GM19372 (cell line): ENCODE measurements around the gene AKR1C3.
"Not testable (repeated sequence)": the region's sequence is repeated elsewhere in the genome, so short reads cannot be mapped to it uniquely, and the experiment has no call there.

ENCODE experiments used
- ATAC-seq: cut with Tn5 transposase; IDR thresholded peaks from one replicate; pipeline ENCODE4 v1.9.1; 2021; ENCODE audit warnings: mild to moderate bottlenecking, low read depth, moderate library complexity; ENCODE audit not compliant: unreplicated experiment

Gene AKR1C3

GRCh38 chr10:5094265-5095205 lies at the start of gene AKR1C3:
TSS of gene AKR1C3 (plus strand) at chr10:5094414. CDS start at chr10:5094445, 31 bp downstream.
- no peak for ATAC-seq

- ATAC-seq: no peak
These were observed 49.1 kb upstream of the AKR1C3 start for GRCh38 chr10:5045095-5045494.

- no peak for ATAC-seq
These were observed 47.8 kb upstream of the AKR1C3 start for GRCh38 chr10:5046410-5046809.

GRCh38 chr10:5047055-5047454 lies 47.2 kb upstream of the AKR1C3 start:
- ATAC-seq: not testable (repeated sequence)

- ATAC-seq: no peak
These were observed 46.1 kb upstream of the AKR1C3 start for GRCh38 chr10:5047912-5048628.

- ATAC-seq: not testable (repeated sequence)
These were observed 41.2 kb upstream of the AKR1C3 start for GRCh38 chr10:5052951-5053500.

GRCh38 chr10:5054831-5055230 lies 39.4 kb upstream of the AKR1C3 start:
- ATAC-seq: not testable (repeated sequence)

GRCh38 chr10:5059267-5059666 lies 34.9 kb upstream of the AKR1C3 start:
- ATAC-seq: not testable (repeated sequence)

GRCh38 chr10:5060791-5061190 lies 33.4 kb upstream of the AKR1C3 start:
- ATAC-seq: not testable (repeated sequence)

- ATAC-seq: no peak
These were observed 29.6 kb upstream of the AKR1C3 start for GRCh38 chr10:5064656-5065055.

GRCh38 chr10:5068274-5068984 lies 25.8 kb upstream of the AKR1C3 start:
- ATAC-seq: no peak

- no peak for ATAC-seq
These were observed 23.4 kb upstream of the AKR1C3 start for GRCh38 chr10:5070648-5071410.

GRCh38 chr10:5071411-5072198 lies 22.6 kb upstream of the AKR1C3 start:
- no peak for ATAC-seq

- no peak for ATAC-seq
These were observed 20.6 kb upstream of the AKR1C3 start for GRCh38 chr10:5073659-5074058.

- ATAC-seq: no peak
These were observed 17.6 kb upstream of the AKR1C3 start for GRCh38 chr10:5076615-5077014.

- ATAC-seq: no peak
These were observed 15.6 kb upstream of the AKR1C3 start for GRCh38 chr10:5078547-5079180.

- ATAC-seq: no peak
These were observed 14.8 kb upstream of the AKR1C3 start for GRCh38 chr10:5079306-5079830.

- no peak for ATAC-seq
These were observed 14.4 kb upstream of the AKR1C3 start for GRCh38 chr10:5079836-5080235.
